Measurements from ENCODE around the gene ASRGL1. TPM values are rescaled to one million over a fixed set of nuclear protein-coding genes. Genes with fewer than 3 reads are reported as not detected.
"Not testable (repeated sequence)": the region's sequence is repeated elsewhere in the genome, so short reads cannot be mapped to it uniquely, and the experiment has no call there.

ASRGL1 gene
- total RNA-seq, 1 donor from 2014 or later, result 20.9 TPM

GRCh38 chr11:62352355-62353336 is 15.4 kb downstream of the ASRGL1 start:
- DNase-seq (ENCODE audit: low spot score), result no peak

- DNase-seq (ENCODE audit: low spot score), result peak; percentile 18
Observed at GRCh38 chr11:62353841-62354240, 16.6 kb downstream of the ASRGL1 start.

GRCh38 chr11:62358273-62358672 is 21.0 kb downstream of the ASRGL1 start:
- no peak for DNase-seq (ENCODE audit: low spot score)

GRCh38 chr11:62359475-62359874 is 22.2 kb downstream of the ASRGL1 start:
- DNase-seq (ENCODE audit: low spot score), result no peak

GRCh38 chr11:62360685-62361084 is 23.4 kb downstream of the ASRGL1 start:
- no peak for DNase-seq (ENCODE audit: low spot score)

- not testable (repeated sequence) for DNase-seq (ENCODE audit: low spot score)
Observed at GRCh38 chr11:62368861-62369477, 31.7 kb downstream of the ASRGL1 start.

GRCh38 chr11:62370743-62371440 is 33.6 kb downstream of the ASRGL1 start:
- no peak for DNase-seq (ENCODE audit: low spot score)

- DNase-seq (ENCODE audit: low spot score), result no peak
Observed at GRCh38 chr11:62372871-62373270, 35.6 kb downstream of the ASRGL1 start.

GRCh38 chr11:62373464-62374119 is 36.3 kb downstream of the ASRGL1 start:
- no peak for DNase-seq (ENCODE audit: low spot score)

- DNase-seq (ENCODE audit: low spot score), result no peak
Observed at GRCh38 chr11:62374801-62375200, 37.6 kb downstream of the ASRGL1 start.

GRCh38 chr11:62378459-62379063 is 41.3 kb downstream of the ASRGL1 start:
- DNase-seq (ENCODE audit: low spot score), result peak; percentile 63

- DNase-seq (ENCODE audit: low spot score), result not testable (repeated sequence)
Observed at GRCh38 chr11:62379586-62379985, 42.3 kb downstream of the ASRGL1 start.

- DNase-seq (ENCODE audit: low spot score), result peak; percentile 82
Observed at GRCh38 chr11:62380821-62381245, 43.6 kb downstream of the ASRGL1 start.

- no peak for DNase-seq (ENCODE audit: low spot score)
Observed at GRCh38 chr11:62383822-62384221, 46.6 kb downstream of the ASRGL1 start.

- not testable (repeated sequence) for DNase-seq (ENCODE audit: low spot score)
Observed at GRCh38 chr11:62386083-62386482, 48.8 kb downstream of the ASRGL1 start.

GRCh38 chr11:62387381-62387780 is 50.1 kb downstream of the ASRGL1 start:
- DNase-seq (ENCODE audit: low spot score), result no peak

- DNase-seq (ENCODE audit: low spot score), result no peak
Observed at GRCh38 chr11:62388999-62389398, 51.8 kb downstream of the ASRGL1 start.

GRCh38 chr11:62390237-62390636 is 53.0 kb downstream of the ASRGL1 start:
- DNase-seq (ENCODE audit: low spot score), result no peak

GRCh38 chr11:62390722-62391121 is 53.5 kb downstream of the ASRGL1 start:
- no peak for DNase-seq (ENCODE audit: low spot score)

GRCh38 chr11:62391642-62392425 is 54.6 kb downstream of the ASRGL1 start:
- DNase-seq (ENCODE audit: low spot score), result no peak
